ENCODE measurements around the gene PATJ. TPM values are rescaled to one million over a fixed set of nuclear protein-coding genes. Genes with fewer than 3 reads are reported as not detected.

Gene PATJ
- total and polyA plus RNA-seq, 9 donors: 2.8 to 5.1 (median 3.5) TPM

- 82% methylated on average over 2 of the region's 2 CpGs for WGBS (ENCODE audit: insufficient coverage)
- DNase-seq: no peak
Measured at GRCh38 chr1:62003777-62004176, 261.5 kb downstream of the PATJ start.

GRCh38 chr1:62006690-62007089 lies 264.4 kb downstream of the PATJ start:
- DNase-seq: no peak
- Histone ChIP-seq H3K4me3 (ENCODE audit: low read length) (no peak overlapping the region), H3K4me1 (ENCODE audit: control insufficient read depth, insufficient read depth, low read length) (no peaks in the 10 kb centered on the region), H3K9me3 (replicated peaks; ENCODE audit: control insufficient read depth, low read depth, low read length) (no peaks in the 10 kb centered on the region), H3K27me3 (ENCODE audit: control insufficient read depth, insufficient read depth, low read length) (no peaks in the 10 kb centered on the region), H3K27ac (ENCODE audit: low read length) (no peak overlapping the region), H3K36me3 (ENCODE audit: control insufficient read depth, insufficient read depth, low read length) (no peaks in the 10 kb centered on the region)
- 80% methylated on average over 1 of the region's 2 CpGs for WGBS (ENCODE audit: insufficient coverage)

More at GRCh38 chr1:62003777-62004176, 261.5 kb downstream of the PATJ start:
- Histone ChIP-seq H3K4me1 (ENCODE audit: control insufficient read depth, insufficient read depth, low read length) (no peaks in the 10 kb centered on the region), H3K27ac (ENCODE audit: low read length) (no peak overlapping the region), H3K27me3 (ENCODE audit: control insufficient read depth, insufficient read depth, low read length) (no peaks in the 10 kb centered on the region), H3K4me3 (ENCODE audit: low read length) (no peak overlapping the region), H3K9me3 (replicated peaks; ENCODE audit: control insufficient read depth, low read depth, low read length) (no peaks in the 10 kb centered on the region), H3K36me3 (ENCODE audit: control insufficient read depth, insufficient read depth, low read length) (no peaks in the 10 kb centered on the region)

- H3K9me3 ChIP-seq (replicated peaks; ENCODE audit: control insufficient read depth, low read depth, low read length): no peaks in the 10 kb centered on the region
- 94% methylated on average over 3 of the region's 4 CpGs for WGBS (ENCODE audit: insufficient coverage)
- H3K4me1 ChIP-seq (ENCODE audit: control insufficient read depth, insufficient read depth, low read length): peaks cover 5% of the 10 kb centered on the region
- H3K27ac ChIP-seq (ENCODE audit: low read length): no peak overlapping the region
- H3K4me3 ChIP-seq (ENCODE audit: low read length): no peak overlapping the region
- no peaks in the 10 kb centered on the region for H3K27me3 ChIP-seq (ENCODE audit: control insufficient read depth, insufficient read depth, low read length)
- no peaks in the 10 kb centered on the region for H3K36me3 ChIP-seq (ENCODE audit: control insufficient read depth, insufficient read depth, low read length)
- DNase-seq: no peak
Measured at GRCh38 chr1:62011006-62011405, 268.7 kb downstream of the PATJ start.

GRCh38 chr1:62012095-62012494 lies 269.8 kb downstream of the PATJ start:
- Histone ChIP-seq H3K36me3 (ENCODE audit: control insufficient read depth, insufficient read depth, low read length) (no peaks in the 10 kb centered on the region), H3K4me1 (ENCODE audit: control insufficient read depth, insufficient read depth, low read length) (peaks cover 5% of the 10 kb centered on the region), H3K9me3 (replicated peaks; ENCODE audit: control insufficient read depth, low read depth, low read length) (no peaks in the 10 kb centered on the region), H3K27ac (ENCODE audit: low read length) (no peak overlapping the region), H3K27me3 (ENCODE audit: control insufficient read depth, insufficient read depth, low read length) (no peaks in the 10 kb centered on the region), H3K4me3 (ENCODE audit: low read length) (no peak overlapping the region)
- WGBS (ENCODE audit: insufficient coverage): no CpG with 5 or more reads among the region's 1 CpG
- DNase-seq: no peak

- Histone ChIP-seq H3K9me3 (replicated peaks; ENCODE audit: control insufficient read depth, low read depth, low read length) (no peaks in the 10 kb centered on the region), H3K27me3 (ENCODE audit: control insufficient read depth, insufficient read depth, low read length) (no peaks in the 10 kb centered on the region), H3K4me3 (ENCODE audit: low read length) (no peak overlapping the region), H3K4me1 (ENCODE audit: control insufficient read depth, insufficient read depth, low read length) (peaks cover 5% of the 10 kb centered on the region), H3K27ac (ENCODE audit: low read length) (peak overlapping the region; percentile 8), H3K36me3 (ENCODE audit: control insufficient read depth, insufficient read depth, low read length) (no peaks in the 10 kb centered on the region)
- WGBS (ENCODE audit: insufficient coverage): 17% methylated on average over 6 of the region's 6 CpGs
- DNase-seq: peak; percentile 97
Measured at GRCh38 chr1:62012836-62013235, 270.6 kb downstream of the PATJ start.

GRCh38 chr1:62013264-62013663 lies 271.0 kb downstream of the PATJ start:
- Histone ChIP-seq H3K27me3 (ENCODE audit: control insufficient read depth, insufficient read depth, low read length) (no peaks in the 10 kb centered on the region), H3K27ac (ENCODE audit: low read length) (peak overlapping the region; percentile 8), H3K4me1 (ENCODE audit: control insufficient read depth, insufficient read depth, low read length) (peaks cover 5% of the 10 kb centered on the region), H3K36me3 (ENCODE audit: control insufficient read depth, insufficient read depth, low read length) (no peaks in the 10 kb centered on the region), H3K4me3 (ENCODE audit: low read length) (no peak overlapping the region), H3K9me3 (replicated peaks; ENCODE audit: control insufficient read depth, low read depth, low read length) (no peaks in the 10 kb centered on the region)
- 40% methylated on average over 3 of the region's 5 CpGs for WGBS (ENCODE audit: insufficient coverage)
- DNase-seq: no peak

GRCh38 chr1:62022382-62022983 lies 280.2 kb downstream of the PATJ start:
- Histone ChIP-seq H3K36me3 (ENCODE audit: control insufficient read depth, insufficient read depth, low read length) (no peaks in the 10 kb centered on the region), H3K27ac (ENCODE audit: low read length) (no peak overlapping the region), H3K4me3 (ENCODE audit: low read length) (no peak overlapping the region), H3K4me1 (ENCODE audit: control insufficient read depth, insufficient read depth, low read length) (no peaks in the 10 kb centered on the region), H3K27me3 (ENCODE audit: control insufficient read depth, insufficient read depth, low read length) (no peaks in the 10 kb centered on the region), H3K9me3 (replicated peaks; ENCODE audit: control insufficient read depth, low read depth, low read length) (no peaks in the 10 kb centered on the region)
- peak; percentile 72 for DNase-seq
- no CpG with 5 or more reads among the region's 6 CpGs for WGBS (ENCODE audit: insufficient coverage)

- no peaks in the 10 kb centered on the region for H3K36me3 ChIP-seq (ENCODE audit: control insufficient read depth, insufficient read depth, low read length)
- DNase-seq: peak; percentile 13
- no CpG with 5 or more reads among the region's 2 CpGs for WGBS (ENCODE audit: insufficient coverage)
- no peak overlapping the region for H3K27ac ChIP-seq (ENCODE audit: low read length)
- no peaks in the 10 kb centered on the region for H3K27me3 ChIP-seq (ENCODE audit: control insufficient read depth, insufficient read depth, low read length)
- no peaks in the 10 kb centered on the region for H3K4me1 ChIP-seq (ENCODE audit: control insufficient read depth, insufficient read depth, low read length)
- peaks cover 4% of the 10 kb centered on the region for H3K9me3 ChIP-seq (replicated peaks; ENCODE audit: control insufficient read depth, low read depth, low read length)
- H3K4me3 ChIP-seq (ENCODE audit: low read length): no peak overlapping the region
Measured at GRCh38 chr1:62024690-62025089, 282.4 kb downstream of the PATJ start.

- DNase-seq: peak; percentile 13
- WGBS (ENCODE audit: insufficient coverage): 100% methylated on average over 1 of the region's 4 CpGs
- Histone ChIP-seq H3K9me3 (replicated peaks; ENCODE audit: control insufficient read depth, low read depth, low read length) (peaks cover 4% of the 10 kb centered on the region), H3K27ac (ENCODE audit: low read length) (no peak overlapping the region), H3K27me3 (ENCODE audit: control insufficient read depth, insufficient read depth, low read length) (no peaks in the 10 kb centered on the region), H3K4me1 (ENCODE audit: control insufficient read depth, insufficient read depth, low read length) (no peaks in the 10 kb centered on the region), H3K4me3 (ENCODE audit: low read length) (no peak overlapping the region), H3K36me3 (ENCODE audit: control insufficient read depth, insufficient read depth, low read length) (no peaks in the 10 kb centered on the region)
Measured at GRCh38 chr1:62025154-62025553, 282.9 kb downstream of the PATJ start.

GRCh38 chr1:62025892-62026291 lies 283.6 kb downstream of the PATJ start:
- whole genome bisulfite sequencing (ENCODE audit: insufficient coverage): no CpG with 5 or more reads among the region's 2 CpGs
- peaks cover 4% of the 10 kb centered on the region for H3K9me3 ChIP-seq (replicated peaks; ENCODE audit: control insufficient read depth, low read depth, low read length)
- no peaks in the 10 kb centered on the region for H3K4me1 ChIP-seq (ENCODE audit: control insufficient read depth, insufficient read depth, low read length)
- H3K4me3 ChIP-seq (ENCODE audit: low read length): no peak overlapping the region
- H3K27ac ChIP-seq (ENCODE audit: low read length): no peak overlapping the region
- no peak for DNase-seq
- no peaks in the 10 kb centered on the region for H3K27me3 ChIP-seq (ENCODE audit: control insufficient read depth, insufficient read depth, low read length)
- no peaks in the 10 kb centered on the region for H3K36me3 ChIP-seq (ENCODE audit: control insufficient read depth, insufficient read depth, low read length)

- H3K9me3 ChIP-seq (replicated peaks; ENCODE audit: control insufficient read depth, low read depth, low read length): peaks cover 4% of the 10 kb centered on the region
- no peak overlapping the region for H3K27ac ChIP-seq (ENCODE audit: low read length)
- WGBS (ENCODE audit: insufficient coverage): 67% methylated on average over 1 of the region's 2 CpGs
- no peaks in the 10 kb centered on the region for H3K27me3 ChIP-seq (ENCODE audit: control insufficient read depth, insufficient read depth, low read length)
- no peaks in the 10 kb centered on the region for H3K36me3 ChIP-seq (ENCODE audit: control insufficient read depth, insufficient read depth, low read length)
- DNase-seq: no peak
- H3K4me1 ChIP-seq (ENCODE audit: control insufficient read depth, insufficient read depth, low read length): no peaks in the 10 kb centered on the region
- H3K4me3 ChIP-seq (ENCODE audit: low read length): no peak overlapping the region
Measured at GRCh38 chr1:62029704-62030103, 287.4 kb downstream of the PATJ start.
